GM19025 (cell line): ENCODE measurements around the gene MAD2L2.

Experiments
- ATAC-seq: cut with Tn5 transposase; IDR thresholded peaks from one replicate; pipeline ENCODE4 v1.9.1; 2021; ENCODE audit warnings: mild to moderate bottlenecking, low read depth, moderate library complexity; ENCODE audit not compliant: unreplicated experiment

Gene MAD2L2

GRCh38 chr1:11639372-11639771 is 41.6 kb downstream of the MAD2L2 start:
- ATAC-seq, result no peak

DNA sequence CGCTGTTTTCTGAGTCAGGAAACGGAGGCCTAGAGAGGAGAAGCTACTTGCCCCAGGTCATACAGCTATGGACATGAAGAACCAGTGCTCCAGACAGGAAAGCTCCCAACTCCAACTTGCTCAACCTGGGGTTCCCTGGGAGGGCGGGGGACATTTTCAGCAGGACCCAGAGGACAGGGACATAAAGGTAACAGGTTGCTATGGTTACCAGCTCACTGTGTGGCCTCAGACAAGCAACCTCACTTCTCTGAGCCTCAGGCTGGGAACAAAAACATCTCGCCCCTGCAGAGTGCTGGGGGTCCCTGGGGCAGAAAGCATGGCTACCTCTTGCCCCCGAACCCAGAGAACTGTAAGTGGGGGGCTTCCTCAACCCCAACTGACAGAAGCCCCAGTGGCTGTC is 42.8 kb downstream of the MAD2L2 start:
- ATAC-seq, result no peak

DNA sequence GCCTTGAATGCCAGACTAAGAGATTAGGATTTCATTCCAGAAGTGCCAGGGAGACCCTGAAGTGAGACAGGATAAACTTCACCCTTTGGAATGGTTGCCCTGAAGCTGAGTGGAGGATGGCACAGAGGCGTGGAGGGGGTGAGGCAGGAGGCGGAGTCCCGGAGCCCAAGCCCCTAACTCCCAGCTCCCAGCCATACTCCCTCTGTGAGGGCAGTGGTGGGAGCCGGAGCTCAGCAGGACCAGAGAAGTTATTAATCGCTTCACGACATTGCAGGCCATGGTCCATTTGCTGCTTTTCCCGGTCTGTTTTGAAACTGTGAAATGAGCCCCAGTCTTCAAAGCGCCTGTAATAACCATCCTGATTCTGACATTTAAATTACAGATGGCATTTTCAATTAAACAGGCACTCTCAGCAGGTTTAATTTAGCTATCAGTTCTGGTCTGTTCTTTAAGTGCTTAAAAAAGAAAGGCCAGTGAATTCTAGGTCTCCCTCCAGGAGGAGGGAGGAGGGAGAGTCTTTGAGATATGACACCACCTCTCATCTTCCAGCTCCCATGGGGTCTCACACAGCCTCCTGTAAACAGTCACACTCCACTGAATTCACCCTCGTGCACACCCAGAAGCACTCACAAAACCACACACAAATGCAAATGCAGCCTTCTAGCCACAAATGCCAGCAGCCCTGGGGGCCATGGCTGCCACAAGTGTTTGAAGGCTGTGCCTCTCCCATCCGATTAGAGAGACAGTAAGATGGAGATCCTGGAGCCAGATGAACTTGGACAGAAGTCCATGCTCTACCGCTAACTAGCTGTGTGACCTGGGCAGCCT is 46.4 kb downstream of the MAD2L2 start:
- ATAC-seq, result no peak

- ATAC-seq, result no peak
Observed at GRCh38 chr1:11629184-11630016, 51.5 kb downstream of the MAD2L2 start.

DNA sequence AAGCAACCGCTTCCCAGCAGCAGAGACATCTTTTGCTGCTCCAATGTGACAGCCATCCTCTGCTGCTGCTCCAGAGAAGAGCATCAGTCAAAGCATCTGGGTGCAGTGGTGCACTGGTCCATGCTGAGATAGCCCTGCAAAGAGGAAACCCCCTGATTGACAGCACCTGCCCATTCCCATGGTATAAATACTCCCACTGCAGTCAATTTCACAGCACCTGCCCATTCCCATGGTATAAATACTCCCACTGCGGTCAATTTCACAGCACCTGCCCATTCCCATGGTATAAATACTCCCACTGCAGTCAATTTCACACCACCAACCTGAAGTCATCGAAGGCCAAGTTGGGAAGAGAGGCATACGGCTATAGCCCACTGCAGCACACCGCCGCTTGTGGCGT is 52.2 kb downstream of the MAD2L2 start:
- ATAC-seq, result no peak

DNA sequence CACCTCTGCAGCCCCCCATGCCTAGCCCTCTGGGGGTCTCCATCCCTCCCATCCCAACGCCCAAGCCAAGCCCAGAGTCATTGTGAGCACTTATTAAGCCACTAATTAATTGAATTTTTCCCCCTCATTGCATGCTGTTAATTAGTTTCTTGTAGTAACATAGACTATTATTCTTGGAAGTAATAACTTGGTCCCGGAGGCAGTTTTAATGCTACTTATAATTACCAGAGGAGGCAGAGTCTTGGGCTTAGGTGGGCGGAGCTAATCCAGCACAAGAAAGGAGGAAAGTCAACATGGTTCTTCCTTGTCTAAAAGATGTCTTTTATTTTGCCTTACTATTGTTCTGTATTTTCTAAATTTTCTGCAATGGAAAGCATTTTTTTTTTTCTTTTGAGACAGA is 54.4 kb downstream of the MAD2L2 start:
- ATAC-seq, result no peak
